Measurements from ENCODE around the gene FANCC. TPM values are rescaled to one million over a fixed set of nuclear protein-coding genes. Genes with fewer than 3 reads are reported as not detected.
A peak's percentile ranks its signal among the peaks of the same experiment; 100 is the strongest.

The FANCC gene
- total and polyA plus RNA-seq, 2 of the 13 experiments (the other 11 are each of a cell fraction or from before 2014, with no cell fraction given): 7.4 to 8.6 TPM

- no peak for TF ChIP-seq MLXIP (CRISPR knock-in tag; IDR thresholded peaks at IDR 0.05; ENCODE audit: borderline replicate concordance)
- TF ChIP-seq MAFK (conservative IDR thresholded peaks at IDR 0.05 in 1 of 2, IDR thresholded peaks at IDR 0.05 in 1 of 2; ENCODE audit: low read length in 2 of 2): no peak
- no peak for TF ChIP-seq TCF7 (IDR thresholded peaks at IDR 0.05; ENCODE audit: low read depth)
- no peak for TF ChIP-seq ZBTB20 (CRISPR knock-in tag; IDR thresholded peaks at IDR 0.05; ENCODE audit: borderline replicate concordance, low read depth)
- TF ChIP-seq ZNF343 (CRISPR knock-in tag; IDR thresholded peaks at IDR 0.05): no peak
- peak; percentile 59; the same call in 1 of the 2 replicates for TF ChIP-seq ARID4A (CRISPR knock-in tag; IDR thresholded peaks at IDR 0.05; ENCODE audit: borderline replicate concordance)
- 0 out of 2 replicates have a peak, but pooled peaks have one; percentile 45 for TF ChIP-seq BCL6 (CRISPR knock-in tag; IDR thresholded peaks at IDR 0.05)
- no peak for TF ChIP-seq TEF (CRISPR knock-in tag; IDR thresholded peaks at IDR 0.05)
- peak; percentile 71 for TF ChIP-seq STAG1 (CRISPR knock-in tag; IDR thresholded peaks at IDR 0.05)
- TF ChIP-seq ZNF136 (CRISPR knock-in tag; IDR thresholded peaks at IDR 0.05; ENCODE audit: low read depth): no peak
- no peak for TF ChIP-seq SMARCC2 (IDR thresholded peaks at IDR 0.05)
- no peak for TF ChIP-seq ZXDC (CRISPR knock-in tag; IDR thresholded peaks at IDR 0.05)
- no peak for TF ChIP-seq ZNF670 (CRISPR knock-in tag; IDR thresholded peaks at IDR 0.05; ENCODE audit: borderline replicate concordance)
- TF ChIP-seq ZNF687 (CRISPR knock-in tag; IDR thresholded peaks at IDR 0.05): peak; percentile 86
Observed at GRCh38 chr9:95070549-95071021, 246.9 kb downstream of the FANCC start (continued).
